DND-41 (cell line): ENCODE data around the gene SCN8A.

Experiments
- EZH2 ChIP-seq: IDR thresholded peaks from 3 replicates; pipeline ENCODE4 v1.6.1; 2012; ENCODE audit warnings: borderline replicate concordance, low read depth, mild to moderate bottlenecking, moderate library complexity, low read length, inconsistent platforms; ENCODE audit not compliant: severe bottlenecking
- TF ChIP-seq, protein P1 (sequence below): IDR thresholded peaks from 2 replicates; pipeline ENCODE4 v1.5.1; 2012; ENCODE audit warnings: borderline replicate concordance, low read length, moderate library complexity, mild to moderate bottlenecking; ENCODE audit not compliant: poor library complexity, severe bottlenecking; ENCODE audit errors: extremely low read depth

GRCh38 chr12:51793201-51793600 lies 202.2 kb downstream of the SCN8A start:
- TF ChIP-seq, protein P1, sequence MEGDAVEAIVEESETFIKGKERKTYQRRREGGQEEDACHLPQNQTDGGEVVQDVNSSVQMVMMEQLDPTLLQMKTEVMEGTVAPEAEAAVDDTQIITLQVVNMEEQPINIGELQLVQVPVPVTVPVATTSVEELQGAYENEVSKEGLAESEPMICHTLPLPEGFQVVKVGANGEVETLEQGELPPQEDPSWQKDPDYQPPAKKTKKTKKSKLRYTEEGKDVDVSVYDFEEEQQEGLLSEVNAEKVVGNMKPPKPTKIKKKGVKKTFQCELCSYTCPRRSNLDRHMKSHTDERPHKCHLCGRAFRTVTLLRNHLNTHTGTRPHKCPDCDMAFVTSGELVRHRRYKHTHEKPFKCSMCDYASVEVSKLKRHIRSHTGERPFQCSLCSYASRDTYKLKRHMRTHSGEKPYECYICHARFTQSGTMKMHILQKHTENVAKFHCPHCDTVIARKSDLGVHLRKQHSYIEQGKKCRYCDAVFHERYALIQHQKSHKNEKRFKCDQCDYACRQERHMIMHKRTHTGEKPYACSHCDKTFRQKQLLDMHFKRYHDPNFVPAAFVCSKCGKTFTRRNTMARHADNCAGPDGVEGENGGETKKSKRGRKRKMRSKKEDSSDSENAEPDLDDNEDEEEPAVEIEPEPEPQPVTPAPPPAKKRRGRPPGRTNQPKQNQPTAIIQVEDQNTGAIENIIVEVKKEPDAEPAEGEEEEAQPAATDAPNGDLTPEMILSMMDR: no peak
- TF ChIP-seq EZH2: no peak
